Neural progenitor cell (in vitro differentiated cells): ENCODE results near the gene XPNPEP2. TPM values are rescaled to one million over a fixed set of nuclear protein-coding genes. Genes with fewer than 3 reads are reported as not detected.
A peak's percentile ranks its signal among the peaks of the same experiment; 100 is the strongest.

ENCODE experiments used
- DNase-seq: peaks from one replicate; pipeline ENCODE4 v3.0.0-alpha.2; 2016; ENCODE audit warnings: low spot score
- H2AFZ ChIP-seq: fragments of 200-600 bp; sonication (generic); replicated peaks from 2 replicates; pipeline ENCODE4 v1.6.1; 2016; ENCODE audit warnings: antibody characterized with exemption
- H3F3A ChIP-seq: fragments of 200-600 bp; sonication (generic); 2 replicates; pipeline ENCODE4 v1.6.1; 2016; ENCODE audit warnings: antibody characterized with exemption, low read depth
- H3K27ac ChIP-seq: fragments of 200-600 bp; sonication (generic); 2 replicates; pipeline ENCODE4 v1.5.1; 2016; ENCODE audit warnings: mild to moderate bottlenecking
- H3K27me3 ChIP-seq: fragments of 200-600 bp; sonication (generic); 2 replicates; pipeline ENCODE4 v1.6.1; 2016; ENCODE audit warnings: mild to moderate bottlenecking, moderate library complexity
- H3K36me3 ChIP-seq: fragments of 200-600 bp; sonication (generic); 2 replicates; pipeline ENCODE4 v1.5.1; 2016
- H3K4me1 ChIP-seq: fragments of 200-600 bp; sonication (generic); 2 replicates; pipeline ENCODE4 v1.6.1; 2016; ENCODE audit warnings: mixed run types
- H3K4me2 ChIP-seq: fragments of 200-600 bp; sonication (generic); 2 replicates; pipeline ENCODE4 v1.6.1; 2016
- H3K4me3 ChIP-seq: fragments of 200-600 bp; sonication (generic); 2 replicates; pipeline ENCODE4 v1.5.1; 2016
- H3K79me2 ChIP-seq: fragments of 200-600 bp; sonication (generic); 2 replicates; pipeline ENCODE4 v1.6.1; 2016; ENCODE audit warnings: low read depth
- H3K9ac ChIP-seq: fragments of 200-600 bp; sonication (generic); 2 replicates; pipeline ENCODE4 v1.6.1; 2016
- H3K9me3 ChIP-seq: fragments of 200-600 bp; sonication (generic); 2 replicates; pipeline ENCODE4 v1.5.1; 2016; ENCODE audit warnings: low read depth
- H4K20me1 ChIP-seq: fragments of 200-600 bp; sonication (generic); 2 replicates; pipeline ENCODE4 v1.6.1; 2016; ENCODE audit warnings: low read depth
- H3K27ac Mint-ChIP-seq: 3 replicates; pipeline ENCODE4 v1.8.0; 2021; ENCODE audit warnings: mixed read lengths
- H3K27me3 Mint-ChIP-seq: 2 replicates; pipeline ENCODE4 v1.8.0; 2022; ENCODE audit warnings: low read depth, mild to moderate bottlenecking, inconsistent platforms, moderate library complexity, mixed read lengths; ENCODE audit not compliant: insufficient read depth
- H3K36me3 Mint-ChIP-seq: 3 replicates; pipeline ENCODE4 v1.8.0; 2021; ENCODE audit warnings: mixed read lengths
- H3K4me1 Mint-ChIP-seq: 3 replicates; pipeline ENCODE4 v1.8.0; 2021; ENCODE audit warnings: mixed read lengths
- H3K4me3 Mint-ChIP-seq: 3 replicates; pipeline ENCODE4 v1.8.0; 2021; ENCODE audit warnings: mild to moderate bottlenecking, moderate library complexity, mixed read lengths
- H3K9me3 Mint-ChIP-seq: 3 replicates; pipeline ENCODE4 v1.8.0; 2020; ENCODE audit warnings: mixed read lengths
- EZH2 ChIP-seq: fragments of 200-600 bp; sonication (generic); IDR thresholded peaks from 2 replicates; pipeline ENCODE4 v1.6.1; 2017; ENCODE audit warnings: antibody characterized with exemption, mild to moderate bottlenecking, moderate library complexity
- EZH2phosphoT487 ChIP-seq: fragments of 200-600 bp; sonication (generic); IDR thresholded peaks from 2 replicates; pipeline ENCODE4 v1.6.1; 2017; ENCODE audit warnings: antibody characterized with exemption
- total RNA-seq: library from RNA; depleted of rRNA; stranded (reverse); fragments of >200 nt; gene quantifications from 2 replicates; pipeline ENCODE4 v1.2.3, GENCODE V29; 2015; ENCODE audit warnings: low replicate concordance
- TF ChIP-seq, protein P1 (sequence below): fragments of 200-600 bp; sonication (generic); IDR thresholded peaks from 2 replicates; pipeline ENCODE4 v1.5.1; 2017; ENCODE audit warnings: antibody characterized with exemption, mild to moderate bottlenecking

Gene XPNPEP2
- total RNA-seq, 1 donor from 2014 or later: 1.7 TPM

DNA sequence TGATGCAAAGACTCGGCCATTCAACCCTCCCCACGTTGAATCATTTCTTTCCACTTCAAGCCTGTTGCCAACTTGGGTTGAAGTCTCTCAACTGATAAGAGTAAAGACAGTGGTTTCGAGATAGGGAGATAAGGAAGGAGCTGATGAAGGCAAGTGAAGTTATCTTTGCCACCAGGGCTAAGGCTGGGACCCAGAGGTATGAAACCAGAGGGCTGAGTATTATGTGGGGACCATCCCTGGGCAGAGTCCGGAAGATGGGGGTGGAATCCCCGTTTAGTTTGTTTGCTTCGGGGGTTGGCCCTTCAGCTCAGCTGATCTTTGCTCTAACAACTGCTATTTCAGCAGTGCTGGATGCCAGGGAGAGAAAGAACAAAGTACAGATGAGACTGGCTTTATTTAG lies 2.3 kb upstream of the XPNPEP2 start:
- no peak overlapping the region for H3K9ac ChIP-seq
- H3K4me2 ChIP-seq: no peak overlapping the region
- H3K4me3 ChIP-seq: no peak overlapping the region
- no peaks in the 10 kb centered on the region for H4K20me1 ChIP-seq
- TF ChIP-seq EZH2phosphoT487 (no peak), EZH2 (no peak)
- TF ChIP-seq, protein P1, sequence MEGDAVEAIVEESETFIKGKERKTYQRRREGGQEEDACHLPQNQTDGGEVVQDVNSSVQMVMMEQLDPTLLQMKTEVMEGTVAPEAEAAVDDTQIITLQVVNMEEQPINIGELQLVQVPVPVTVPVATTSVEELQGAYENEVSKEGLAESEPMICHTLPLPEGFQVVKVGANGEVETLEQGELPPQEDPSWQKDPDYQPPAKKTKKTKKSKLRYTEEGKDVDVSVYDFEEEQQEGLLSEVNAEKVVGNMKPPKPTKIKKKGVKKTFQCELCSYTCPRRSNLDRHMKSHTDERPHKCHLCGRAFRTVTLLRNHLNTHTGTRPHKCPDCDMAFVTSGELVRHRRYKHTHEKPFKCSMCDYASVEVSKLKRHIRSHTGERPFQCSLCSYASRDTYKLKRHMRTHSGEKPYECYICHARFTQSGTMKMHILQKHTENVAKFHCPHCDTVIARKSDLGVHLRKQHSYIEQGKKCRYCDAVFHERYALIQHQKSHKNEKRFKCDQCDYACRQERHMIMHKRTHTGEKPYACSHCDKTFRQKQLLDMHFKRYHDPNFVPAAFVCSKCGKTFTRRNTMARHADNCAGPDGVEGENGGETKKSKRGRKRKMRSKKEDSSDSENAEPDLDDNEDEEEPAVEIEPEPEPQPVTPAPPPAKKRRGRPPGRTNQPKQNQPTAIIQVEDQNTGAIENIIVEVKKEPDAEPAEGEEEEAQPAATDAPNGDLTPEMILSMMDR: no peak
- no peaks in the 10 kb centered on the region for H3K36me3 Mint-ChIP-seq
- H2AFZ ChIP-seq: no peak overlapping the region
- peaks cover 16% of the 10 kb centered on the region for H3K27me3 Mint-ChIP-seq
- no peaks in the 10 kb centered on the region for H3K27me3 ChIP-seq
- H3K9me3 ChIP-seq: no peaks in the 10 kb centered on the region
- no peaks in the 10 kb centered on the region for H3K79me2 ChIP-seq
- no peak overlapping the region for H3K27ac ChIP-seq
- no peak overlapping the region for H3K4me3 Mint-ChIP-seq
- H3K4me1 ChIP-seq: peaks cover 8% of the 10 kb centered on the region
- H3K36me3 ChIP-seq: no peaks in the 10 kb centered on the region
- peaks cover 30% of the 10 kb centered on the region for H3K4me1 Mint-ChIP-seq
- DNase-seq: no peak
- no peak overlapping the region for H3K27ac Mint-ChIP-seq
- H3K9me3 Mint-ChIP-seq: peaks cover under 1% of the 10 kb centered on the region
- peaks cover 4% of the 10 kb centered on the region for H3F3A ChIP-seq

DNA sequence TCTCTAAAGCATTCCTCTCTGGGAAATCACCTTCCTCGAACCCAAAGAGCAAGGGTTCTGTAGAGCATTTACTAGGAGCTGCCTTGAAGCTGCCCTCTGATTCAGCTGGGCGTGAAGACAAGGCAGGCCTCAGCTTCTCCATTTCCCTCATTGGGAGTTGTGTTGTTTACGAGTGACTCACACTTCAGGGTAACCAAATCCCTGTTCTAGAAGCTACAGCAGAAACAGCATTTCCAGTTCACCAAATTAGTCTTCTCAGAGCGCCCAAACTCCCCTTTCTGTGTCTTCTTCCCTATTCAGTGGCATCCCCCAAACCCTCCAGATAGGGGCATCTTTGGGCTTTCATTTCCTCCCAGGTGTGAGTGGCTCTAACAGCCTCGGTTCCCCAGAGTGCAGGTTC lies 863 bp upstream of the XPNPEP2 start:
- H3K36me3 Mint-ChIP-seq: no peaks in the 10 kb centered on the region
- no peaks in the 10 kb centered on the region for H3K9me3 ChIP-seq
- H3K27ac Mint-ChIP-seq: peak overlapping the region; percentile 65
- no peak overlapping the region for H3K27ac ChIP-seq
- H3K9ac ChIP-seq: no peak overlapping the region
- peaks cover 21% of the 10 kb centered on the region for H3K27me3 Mint-ChIP-seq
- H3K4me1 Mint-ChIP-seq: peaks cover 42% of the 10 kb centered on the region
- DNase-seq: no peak
- H3K36me3 ChIP-seq: no peaks in the 10 kb centered on the region
- H3K4me1 ChIP-seq: peaks cover 12% of the 10 kb centered on the region
- no peaks in the 10 kb centered on the region for H4K20me1 ChIP-seq
- TF ChIP-seq EZH2 (no peak), EZH2phosphoT487 (no peak)
- TF ChIP-seq, protein P1: no peak
- H2AFZ ChIP-seq: no peak overlapping the region
- no peak overlapping the region for H3K4me2 ChIP-seq
- no peaks in the 10 kb centered on the region for H3K79me2 ChIP-seq
- H3K4me3 ChIP-seq: no peak overlapping the region
- H3K4me3 Mint-ChIP-seq: peak overlapping the region; percentile 57
- H3K27me3 ChIP-seq: no peaks in the 10 kb centered on the region
- peaks cover 7% of the 10 kb centered on the region for H3F3A ChIP-seq
- H3K9me3 Mint-ChIP-seq: no peaks in the 10 kb centered on the region

DNA sequence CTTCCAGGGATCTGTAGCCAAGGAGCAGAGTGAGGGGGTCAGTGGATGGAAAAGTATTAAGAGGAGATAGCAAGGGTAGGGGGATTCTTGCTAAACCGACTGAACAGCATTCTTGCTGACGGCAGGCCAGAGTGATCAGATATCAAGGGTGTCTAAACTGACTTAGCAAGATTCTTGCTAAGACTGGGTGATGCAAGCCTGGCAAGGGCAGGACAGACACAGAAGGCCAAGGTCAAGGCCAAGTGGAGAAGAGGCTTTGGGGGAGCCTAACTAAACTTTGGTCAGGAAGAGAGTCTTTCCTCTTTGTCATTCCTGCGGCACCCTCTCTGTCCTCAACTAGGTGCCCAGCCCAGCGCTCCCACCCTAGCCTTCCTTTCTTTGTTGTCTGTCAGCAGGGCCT lies 799 bp downstream of the XPNPEP2 start:
- Histone ChIP-seq H3K4me2 (no peak overlapping the region), H3K27me3 (no peaks in the 10 kb centered on the region), H2AFZ (no peak overlapping the region), H3K79me2 (no peaks in the 10 kb centered on the region), H4K20me1 (no peaks in the 10 kb centered on the region), H3K36me3 (no peaks in the 10 kb centered on the region), H3K4me3 (no peak overlapping the region), H3F3A (peaks cover 7% of the 10 kb centered on the region), H3K27ac (no peak overlapping the region), H3K9me3 (no peaks in the 10 kb centered on the region), H3K9ac (no peak overlapping the region), H3K4me1 (peaks cover 12% of the 10 kb centered on the region)
- Mint-ChIP-seq H3K9me3 (no peaks in the 10 kb centered on the region), H3K4me1 (peaks cover 54% of the 10 kb centered on the region), H3K4me3 (peak overlapping the region; percentile 6), H3K27me3 (peaks cover 21% of the 10 kb centered on the region), H3K36me3 (no peaks in the 10 kb centered on the region), H3K27ac (peak overlapping the region; percentile 88)
- TF ChIP-seq, protein P1: no peak
- TF ChIP-seq EZH2: no peak
- TF ChIP-seq EZH2phosphoT487: no peak
- no peak for DNase-seq
